ENCODE measurements around the gene MCTP2. TPM values are rescaled to one million over a fixed set of nuclear protein-coding genes. Genes with fewer than 3 reads are reported as not detected.

The MCTP2 gene
- total RNA-seq, 4 donors from 2014 or later = 35.2 to 84.0 (median 61.2) TPM

DNA sequence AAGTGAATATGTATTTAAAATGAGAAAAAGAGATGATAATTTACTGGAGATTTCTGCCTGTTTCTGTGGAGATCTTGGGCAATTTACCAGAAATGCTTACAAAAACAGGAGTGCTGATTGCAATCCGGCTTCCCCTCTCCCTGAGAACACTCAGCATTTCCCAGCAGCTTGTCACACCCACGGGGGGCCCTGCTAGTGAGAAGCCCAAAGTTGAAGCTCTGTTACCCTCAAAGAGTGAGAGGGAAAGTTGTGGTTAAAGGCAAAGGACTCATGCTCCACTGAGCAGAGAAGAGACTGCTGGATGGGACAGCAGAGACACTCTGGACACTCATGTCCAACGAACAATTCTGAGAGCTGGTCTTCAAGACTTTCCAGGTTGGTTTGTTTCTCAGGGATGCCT is 2.9 kb downstream of the MCTP2 start:
- TF ChIP-seq POLR2A (IDR thresholded peaks at IDR 0.05) (peak in 1 of 2 donors; percentile 28), CTCF (IDR thresholded peaks at IDR 0.05) (no peak)
- Histone ChIP-seq H3K4me1 (peaks cover 26 to 36% of the 10 kb centered on the region in 2 donors), H3K36me3 (no peaks in the 10 kb centered on the region), H3K27me3 (no peaks in the 10 kb centered on the region), H3K27ac (peak overlapping the region; percentile 57 to 87 (median 70)), H3K9me3 (no peaks in the 10 kb centered on the region), H3K4me3 (replicated peaks in 1 of 3) (no peak overlapping the region)
- intact Hi-C loops (cut with DNase I) = no loop called here
- DNase-seq = peak; percentile 78 to 90
- 16 to 17% methylated on average over 3 of the region's 3 CpGs for WGBS, 2 donors

DNA sequence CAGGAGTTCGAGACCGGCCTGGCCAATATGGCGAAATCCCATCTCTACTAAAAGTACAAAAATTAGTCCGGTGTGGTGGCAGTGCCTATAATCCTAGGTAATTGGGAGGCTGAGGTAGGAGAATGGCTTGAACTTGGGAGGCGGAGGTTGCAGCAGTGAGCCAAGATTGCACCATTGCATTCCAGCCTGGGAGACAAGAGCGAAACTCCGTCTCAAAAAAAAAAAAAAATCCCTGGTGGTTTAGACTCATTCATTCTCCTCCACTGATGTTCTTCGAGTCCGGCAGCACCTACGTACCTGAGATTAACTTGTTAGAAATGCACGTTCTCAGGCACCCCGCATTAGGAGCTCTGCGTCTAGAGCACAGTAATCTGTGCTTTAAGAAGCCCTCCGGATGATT is 3.7 kb downstream of the MCTP2 start:
- Histone ChIP-seq H3K36me3 (no peaks in the 10 kb centered on the region), H3K4me1 (peaks cover 27 to 44% of the 10 kb centered on the region in 2 donors), H3K27ac (peak overlapping the region; percentile 16 to 87 (median 57)), H3K27me3 (no peaks in the 10 kb centered on the region), H3K4me3 (replicated peaks in 1 of 3) (no peak overlapping the region), H3K9me3 (no peaks in the 10 kb centered on the region)
- DNase-seq = no peak
- TF ChIP-seq CTCF (IDR thresholded peaks at IDR 0.05) = no peak
- no peak for TF ChIP-seq POLR2A (IDR thresholded peaks at IDR 0.05)
- 95 to 96% methylated on average over 14 of the region's 14 CpGs for WGBS, 2 donors
- intact Hi-C loops (cut with DNase I) = no loop called here

DNA sequence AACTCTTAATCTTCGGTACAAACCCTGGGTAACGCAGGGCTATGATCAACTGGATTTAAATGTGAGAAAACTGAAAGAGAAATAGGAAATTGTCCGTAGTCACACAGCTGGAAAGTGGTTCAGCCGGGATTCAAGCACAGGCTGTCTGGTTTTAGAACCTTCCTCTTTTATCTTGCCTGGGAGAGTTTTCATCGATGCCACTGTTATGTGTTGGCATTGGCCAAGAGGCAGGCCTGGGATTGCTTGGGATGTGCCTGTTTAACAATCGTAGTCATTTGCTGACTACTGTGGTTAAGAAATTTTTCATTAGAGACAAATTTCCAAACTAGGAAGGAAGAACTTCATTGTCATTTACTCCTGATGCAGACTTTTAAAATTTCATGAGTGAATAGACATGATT is 4.3 kb downstream of the MCTP2 start:
- Histone ChIP-seq H3K4me3 (replicated peaks in 1 of 3) (no peak overlapping the region), H3K27ac (no peak overlapping the region), H3K9me3 (no peaks in the 10 kb centered on the region), H3K36me3 (no peaks in the 10 kb centered on the region), H3K27me3 (no peaks in the 10 kb centered on the region), H3K4me1 (peaks cover 27 to 49% of the 10 kb centered on the region in 2 donors)
- no peak for DNase-seq
- intact Hi-C loops (cut with DNase I) = no loop called here
- WGBS, 2 donors = 85 to 93% methylated on average over 6 of the region's 6 CpGs
- TF ChIP-seq CTCF (IDR thresholded peaks at IDR 0.05) (no peak), POLR2A (IDR thresholded peaks at IDR 0.05) (no peak)

GRCh38 chr15:94236608-94237007 is 5.2 kb downstream of the MCTP2 start:
- Histone ChIP-seq H3K4me3 (replicated peaks in 1 of 3) (no peak overlapping the region), H3K27me3 (no peaks in the 10 kb centered on the region), H3K9me3 (no peaks in the 10 kb centered on the region), H3K27ac (no peak overlapping the region), H3K36me3 (no peaks in the 10 kb centered on the region), H3K4me1 (peaks cover 27 to 57% of the 10 kb centered on the region in 2 donors)
- intact Hi-C loops (cut with DNase I) = no loop called here
- 92 to 94% methylated on average over 4 of the region's 4 CpGs for WGBS, 2 donors
- DNase-seq = peak in 1 of 2 donors; percentile 15
- TF ChIP-seq POLR2A (IDR thresholded peaks at IDR 0.05) (no peak), CTCF (IDR thresholded peaks at IDR 0.05) (no peak)

GRCh38 chr15:94237903-94238302 is 6.5 kb downstream of the MCTP2 start:
- intact Hi-C loops (cut with DNase I) = no loop called here
- no peak overlapping the region for H3K4me3 ChIP-seq (replicated peaks in 1 of 3)
- H3K27me3 ChIP-seq = no peaks in the 10 kb centered on the region
- H3K36me3 ChIP-seq = no peaks in the 10 kb centered on the region
- WGBS, 2 donors = 72 to 77% methylated on average over 8 of the region's 8 CpGs
- TF ChIP-seq POLR2A (IDR thresholded peaks at IDR 0.05) (no peak), CTCF (IDR thresholded peaks at IDR 0.05) (no peak)
- DNase-seq = peak in 1 of 2 donors; percentile 29
- peaks cover 33 to 66% of the 10 kb centered on the region in 2 donors for H3K4me1 ChIP-seq
- H3K9me3 ChIP-seq = no peaks in the 10 kb centered on the region
- H3K27ac ChIP-seq = peak overlapping the region; percentile 18 to 75 (median 61)
